HEK293 (cell line): ENCODE results near the gene SMIM27.

ENCODE experiments used
- CTCF ChIA-PET: fragments of 350-600 bp; formaldehyde crosslinking; extraction: SDS; loops from one replicate; lab custom pipeline; 2021; ENCODE audit warnings: antibody characterized with exemption; lab: Yijun Ruan, JAX
- POLR2A ChIA-PET: fragments of 300-600 bp; formaldehyde crosslinking; extraction: SDS; loops from one replicate; lab custom pipeline; 2020; ENCODE audit warnings: antibody characterized with exemption, inconsistent platforms; lab: Yijun Ruan, JAX
- H3K27ac ChIP-seq: fragments of 200-500 bp; sonication (Bioruptor generic); 2 replicates; pipeline ENCODE4 v1.5.1; 2014; ENCODE audit warnings: low read depth, low read length, control low read depth, inconsistent platforms; ENCODE audit errors: extremely low read depth
- H3K36me3 ChIP-seq, 2 experiments: fragments of 200-500 bp in 1 of 2; sonication (Bioruptor generic) in 1 of 2; 1 replicate in 1 of 2; 2 replicates in 1 of 2; pipeline ENCODE4 v1.5.1; 2014 to 2017; ENCODE audit warnings: inconsistent platforms in 2 of 2, low read length in 2 of 2; ENCODE audit not compliant: control insufficient read depth in 2 of 2, insufficient read depth in 1 of 2
- H3K4me1 ChIP-seq: fragments of 200-500 bp; sonication (Bioruptor generic); 2 replicates; pipeline ENCODE4 v1.5.1; 2014; ENCODE audit warnings: mild to moderate bottlenecking, low read length, inconsistent platforms; ENCODE audit not compliant: control insufficient read depth, insufficient read depth
- H3K4me3 ChIP-seq: 2 replicates; pipeline ENCODE4 v1.5.1; 2011; ENCODE audit warnings: low read depth, mild to moderate bottlenecking, control low read depth, low read length, moderate library complexity
- H3K9me3 ChIP-seq: fragments of 200-500 bp; sonication (Bioruptor generic); 2 replicates; pipeline ENCODE4 v1.5.1; 2014; ENCODE audit warnings: low read depth, low read length, inconsistent platforms; ENCODE audit not compliant: control insufficient read depth, insufficient read depth
- AEBP2 ChIP-seq: fragments of 450-650 bp; formaldehyde crosslinking; IDR thresholded peaks from 2 replicates; pipeline ENCODE4 v1.5.1; 2016; ENCODE audit warnings: missing biosample characterization, missing genetic modification characterization, borderline replicate concordance
- HOXA7 ChIP-seq: sonication (generic); formaldehyde crosslinking; IDR thresholded peaks from 2 replicates; pipeline ENCODE4 v1.8.1; 2022; ENCODE audit warnings: missing genetic modification reagents, borderline replicate concordance
- KLF17 ChIP-seq: fragments of 450-650 bp; formaldehyde crosslinking; IDR thresholded peaks from 2 replicates; pipeline ENCODE4 v1.5.1; 2016; ENCODE audit warnings: missing biosample characterization, missing genetic modification characterization
- MZF1 ChIP-seq: fragments of 450-650 bp; formaldehyde crosslinking; IDR thresholded peaks from 2 replicates; pipeline ENCODE4 v1.5.1; 2017; ENCODE audit warnings: missing biosample characterization, missing genetic modification characterization, borderline replicate concordance
- SCRT1 ChIP-seq: fragments of 450-650 bp; formaldehyde crosslinking; IDR thresholded peaks from 2 replicates; pipeline ENCODE4 v1.5.1; 2016; ENCODE audit warnings: missing biosample characterization, missing genetic modification characterization, borderline replicate concordance
- ZBTB1 ChIP-seq: fragments of 450-650 bp; formaldehyde crosslinking; IDR thresholded peaks from 2 replicates; pipeline ENCODE4 v1.5.1; 2016; ENCODE audit warnings: missing biosample characterization, missing genetic modification characterization
- ZBTB44 ChIP-seq: fragments of 450-650 bp; IDR thresholded peaks from 2 replicates; pipeline ENCODE4 v1.5.1; 2018; ENCODE audit warnings: missing biosample characterization, mild to moderate bottlenecking, missing genetic modification characterization
- ZEB2 ChIP-seq: fragments of 450-650 bp; formaldehyde crosslinking; IDR thresholded peaks from 2 replicates; pipeline ENCODE4 v1.5.1; 2016; ENCODE audit warnings: missing biosample characterization, missing genetic modification characterization
- ZNF211 ChIP-seq: fragments of 450-650 bp; formaldehyde crosslinking; IDR thresholded peaks from 2 replicates; pipeline ENCODE4 v1.5.1; 2016; ENCODE audit warnings: low read depth, missing biosample characterization, missing genetic modification characterization
- ZNF214 ChIP-seq: fragments of 450-650 bp; formaldehyde crosslinking; IDR thresholded peaks from 2 replicates; pipeline ENCODE4 v1.5.1; 2017; ENCODE audit warnings: missing biosample characterization, mild to moderate bottlenecking, missing genetic modification characterization, borderline replicate concordance
- ZNF248 ChIP-seq: fragments of 450-650 bp; formaldehyde crosslinking; IDR thresholded peaks from 2 replicates; pipeline ENCODE4 v1.5.1; 2017; ENCODE audit warnings: missing biosample characterization, missing genetic modification characterization
- ZNF266 ChIP-seq: fragments of 450-650 bp; formaldehyde crosslinking; IDR thresholded peaks from 2 replicates; pipeline ENCODE4 v1.5.1; 2016; ENCODE audit warnings: missing biosample characterization, missing genetic modification characterization, low read depth
- ZNF416 ChIP-seq: fragments of 450-650 bp; formaldehyde crosslinking; IDR thresholded peaks from 2 replicates; pipeline ENCODE4 v1.5.1; 2016; ENCODE audit warnings: missing biosample characterization, missing genetic modification characterization
- ZNF488 ChIP-seq: fragments of 450-650 bp; formaldehyde crosslinking; IDR thresholded peaks from 2 replicates; pipeline ENCODE4 v1.5.1; 2016; ENCODE audit warnings: missing biosample characterization, missing genetic modification characterization
- ZNF561 ChIP-seq: fragments of 450-650 bp; IDR thresholded peaks from 2 replicates; pipeline ENCODE4 v1.5.1; 2018; ENCODE audit warnings: missing biosample characterization, missing genetic modification characterization, borderline replicate concordance
- ZNF677 ChIP-seq: fragments of 450-650 bp; IDR thresholded peaks from 2 replicates; pipeline ENCODE4 v1.5.0; 2018; ENCODE audit warnings: missing biosample characterization, mild to moderate bottlenecking, missing genetic modification characterization, moderate library complexity
- ZNF777 ChIP-seq: fragments of 450-650 bp; formaldehyde crosslinking; IDR thresholded peaks from 2 replicates; pipeline ENCODE4 v1.5.1; 2017; ENCODE audit warnings: missing biosample characterization, missing genetic modification characterization, borderline replicate concordance
- ZSCAN4 ChIP-seq: fragments of 450-650 bp; formaldehyde crosslinking; IDR thresholded peaks from 2 replicates; pipeline ENCODE4 v1.5.1; 2017; ENCODE audit warnings: missing biosample characterization, missing genetic modification characterization
- TF ChIP-seq, protein P1 (sequence below): fragments of 450-650 bp; formaldehyde crosslinking; IDR thresholded peaks from 2 replicates; pipeline ENCODE4 v1.5.1; 2017; ENCODE audit warnings: missing biosample characterization, missing genetic modification characterization
- TF ChIP-seq, protein P2 (sequence below): fragments of 450-650 bp; formaldehyde crosslinking; IDR thresholded peaks from 2 replicates; pipeline ENCODE4 v1.5.1; 2016; ENCODE audit warnings: missing biosample characterization, missing genetic modification characterization

The SMIM27 gene

GRCh38 chr9:32566770-32567169 is 14.6 kb downstream of the SMIM27 start:
- CTCF ChIA-PET, result interaction anchor here (1.0 to 4.6 kb wide), 3 partner anchors 13 to 188 kb away, joined by 3 to 31 read pairs (median 5); no protein-coding TSS in a partner anchor
- peaks cover 7 to 58% of the 10 kb centered on the region in 2 experiments; a peak in 2 of 3 replicates for H3K36me3 ChIP-seq
- no peak overlapping the region for H3K4me3 ChIP-seq
- no peak for TF ChIP-seq SCRT1 (tag by site-specific recombination)
- no peak for TF ChIP-seq ZNF677 (tag by site-specific recombination)
- TF ChIP-seq, all 188 proteins: peak for 0
- POLR2A ChIA-PET, result no interaction called here
- Histone ChIP-seq H3K4me1 (peaks cover 4% of the 10 kb centered on the region; the same call in 1 of the 2 replicates), H3K27ac (no peak overlapping the region), H3K9me3 (no peaks in the 10 kb centered on the region)

DNA sequence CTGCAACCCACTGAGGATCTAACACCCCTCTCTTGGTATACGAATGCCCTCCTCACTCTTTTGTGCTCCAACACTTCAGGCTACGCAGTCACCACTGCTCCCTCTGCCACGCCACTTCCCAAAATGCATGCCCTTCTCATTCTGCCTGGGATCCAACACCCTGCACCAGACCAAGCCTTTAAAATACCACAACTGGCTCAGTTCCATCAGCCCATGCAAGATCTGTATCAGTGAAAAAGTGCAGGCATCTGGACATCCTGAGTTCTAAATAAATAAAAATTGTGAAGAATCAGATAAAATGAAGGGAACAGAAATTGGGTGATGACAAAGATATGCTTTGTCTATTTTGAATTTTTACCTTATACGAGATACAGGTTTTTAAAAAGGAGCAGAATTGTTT is 18.1 kb downstream of the SMIM27 start:
- POLR2A ChIA-PET, result no interaction called here
- H3K36me3 ChIP-seq, result peaks cover 3 to 46% of the 10 kb centered on the region in 2 experiments; a peak in 2 of 3 replicates
- TF ChIP-seq ZNF561 (tag by site-specific recombination) (no peak), ZNF211 (tag by site-specific recombination) (no peak), HOXA7 (CRISPR knock-in tag) (no peak), ZBTB44 (tag by site-specific recombination) (no peak), ZNF416 (tag by site-specific recombination) (no peak), ZNF488 (tag by site-specific recombination) (no peak), ZBTB1 (tag by site-specific recombination) (no peak), KLF17 (tag by site-specific recombination) (no peak), AEBP2 (tag by site-specific recombination) (no peak), ZNF777 (no peak), ZNF248 (no peak), ZEB2 (tag by site-specific recombination) (no peak), ZNF214 (tag by site-specific recombination) (no peak), ZNF266 (tag by site-specific recombination) (no peak), MZF1 (tag by site-specific recombination) (no peak), ZSCAN4 (tag by site-specific recombination) (no peak)
- TF ChIP-seq, protein P1, sequence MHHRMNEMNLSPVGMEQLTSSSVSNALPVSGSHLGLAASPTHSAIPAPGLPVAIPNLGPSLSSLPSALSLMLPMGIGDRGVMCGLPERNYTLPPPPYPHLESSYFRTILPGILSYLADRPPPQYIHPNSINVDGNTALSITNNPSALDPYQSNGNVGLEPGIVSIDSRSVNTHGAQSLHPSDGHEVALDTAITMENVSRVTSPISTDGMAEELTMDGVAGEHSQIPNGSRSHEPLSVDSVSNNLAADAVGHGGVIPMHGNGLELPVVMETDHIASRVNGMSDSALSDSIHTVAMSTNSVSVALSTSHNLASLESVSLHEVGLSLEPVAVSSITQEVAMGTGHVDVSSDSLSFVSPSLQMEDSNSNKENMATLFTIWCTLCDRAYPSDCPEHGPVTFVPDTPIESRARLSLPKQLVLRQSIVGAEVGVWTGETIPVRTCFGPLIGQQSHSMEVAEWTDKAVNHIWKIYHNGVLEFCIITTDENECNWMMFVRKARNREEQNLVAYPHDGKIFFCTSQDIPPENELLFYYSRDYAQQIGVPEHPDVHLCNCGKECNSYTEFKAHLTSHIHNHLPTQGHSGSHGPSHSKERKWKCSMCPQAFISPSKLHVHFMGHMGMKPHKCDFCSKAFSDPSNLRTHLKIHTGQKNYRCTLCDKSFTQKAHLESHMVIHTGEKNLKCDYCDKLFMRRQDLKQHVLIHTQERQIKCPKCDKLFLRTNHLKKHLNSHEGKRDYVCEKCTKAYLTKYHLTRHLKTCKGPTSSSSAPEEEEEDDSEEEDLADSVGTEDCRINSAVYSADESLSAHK (tag by site-specific recombination), result no peak
- TF ChIP-seq, protein P2, sequence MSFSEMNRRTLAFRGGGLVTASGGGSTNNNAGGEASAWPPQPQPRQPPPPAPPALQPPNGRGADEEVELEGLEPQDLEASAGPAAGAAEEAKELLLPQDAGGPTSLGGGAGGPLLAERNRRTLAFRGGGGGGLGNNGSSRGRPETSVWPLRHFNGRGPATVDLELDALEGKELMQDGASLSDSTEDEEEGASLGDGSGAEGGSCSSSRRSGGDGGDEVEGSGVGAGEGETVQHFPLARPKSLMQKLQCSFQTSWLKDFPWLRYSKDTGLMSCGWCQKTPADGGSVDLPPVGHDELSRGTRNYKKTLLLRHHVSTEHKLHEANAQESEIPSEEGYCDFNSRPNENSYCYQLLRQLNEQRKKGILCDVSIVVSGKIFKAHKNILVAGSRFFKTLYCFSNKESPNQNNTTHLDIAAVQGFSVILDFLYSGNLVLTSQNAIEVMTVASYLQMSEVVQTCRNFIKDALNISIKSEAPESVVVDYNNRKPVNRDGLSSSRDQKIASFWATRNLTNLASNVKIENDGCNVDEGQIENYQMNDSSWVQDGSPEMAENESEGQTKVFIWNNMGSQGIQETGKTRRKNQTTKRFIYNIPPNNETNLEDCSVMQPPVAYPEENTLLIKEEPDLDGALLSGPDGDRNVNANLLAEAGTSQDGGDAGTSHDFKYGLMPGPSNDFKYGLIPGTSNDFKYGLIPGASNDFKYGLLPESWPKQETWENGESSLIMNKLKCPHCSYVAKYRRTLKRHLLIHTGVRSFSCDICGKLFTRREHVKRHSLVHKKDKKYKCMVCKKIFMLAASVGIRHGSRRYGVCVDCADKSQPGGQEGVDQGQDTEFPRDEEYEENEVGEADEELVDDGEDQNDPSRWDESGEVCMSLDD (tag by site-specific recombination), result no peak
- TF ChIP-seq, all 188 proteins: peak for 0
- no peak overlapping the region for H3K27ac ChIP-seq
- H3K9me3 ChIP-seq, result no peaks in the 10 kb centered on the region
- no peak overlapping the region for H3K4me3 ChIP-seq
- CTCF ChIA-PET, result no interaction called here
- peaks cover 4% of the 10 kb centered on the region; the same call in 1 of the 2 replicates for H3K4me1 ChIP-seq
